Stimulated activated naive CD4-positive, alpha-beta T cell treated with Interleukin-2 at 50 U/mL for 16 hours (primary cell): Measurements from ENCODE around the gene LRRC55.

Experiments used
- DNase-seq: peaks from one replicate; lab custom pipeline; 2025; lab: John Stamatoyannopoulos, UW

Gene LRRC55

DNA sequence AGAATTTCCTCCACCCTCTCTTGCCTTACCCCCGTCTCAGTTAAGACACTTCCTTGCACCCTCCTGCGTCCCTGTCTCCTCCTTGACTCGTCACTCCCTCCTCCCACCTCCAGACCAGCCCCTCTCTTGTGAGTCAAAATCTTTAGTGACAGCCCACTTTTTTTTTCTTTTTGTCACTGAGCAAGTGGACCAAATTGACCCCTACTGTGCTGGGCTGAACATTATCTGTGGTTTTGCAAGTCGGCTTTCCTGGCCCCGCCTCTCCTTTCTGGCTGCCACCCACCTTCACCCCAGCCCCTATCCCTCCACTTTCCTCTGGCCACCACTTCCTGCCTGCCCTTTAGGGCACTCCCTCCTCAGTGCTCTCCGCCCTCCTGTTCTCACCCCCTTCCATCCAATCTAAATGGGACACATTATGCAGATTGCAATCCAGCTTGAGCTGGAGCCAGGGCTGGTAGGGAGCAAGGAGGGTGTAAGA is 55.5 kb downstream of the LRRC55 start, which contains the start of gene APLNR:
TSS of gene APLNR (minus strand) at position 47 of the 478 bp plus-strand sequence. CDS start 246 bp downstream, outside the sequence.
- no peak for DNase-seq

DNA sequence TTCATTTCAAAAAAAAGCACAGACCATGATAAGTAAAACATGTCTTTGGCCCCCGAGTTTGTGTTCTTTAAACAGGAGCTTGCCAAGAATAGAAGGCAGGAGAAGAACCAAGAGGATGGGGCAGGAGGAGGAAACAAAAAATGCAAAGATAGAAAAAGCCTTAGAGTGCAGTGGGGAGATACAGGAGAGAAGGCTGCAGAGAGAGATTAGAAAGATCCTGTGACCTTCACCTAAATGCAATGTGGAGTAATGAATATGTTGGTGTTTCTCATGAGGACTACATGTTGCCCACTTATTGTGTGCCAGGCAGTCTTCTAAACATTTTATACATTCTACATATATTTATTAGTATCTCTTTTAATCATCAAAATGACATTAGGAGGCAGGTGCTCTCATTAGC is 57.6 kb downstream of the LRRC55 start:
- DNase-seq, result no peak

DNA sequence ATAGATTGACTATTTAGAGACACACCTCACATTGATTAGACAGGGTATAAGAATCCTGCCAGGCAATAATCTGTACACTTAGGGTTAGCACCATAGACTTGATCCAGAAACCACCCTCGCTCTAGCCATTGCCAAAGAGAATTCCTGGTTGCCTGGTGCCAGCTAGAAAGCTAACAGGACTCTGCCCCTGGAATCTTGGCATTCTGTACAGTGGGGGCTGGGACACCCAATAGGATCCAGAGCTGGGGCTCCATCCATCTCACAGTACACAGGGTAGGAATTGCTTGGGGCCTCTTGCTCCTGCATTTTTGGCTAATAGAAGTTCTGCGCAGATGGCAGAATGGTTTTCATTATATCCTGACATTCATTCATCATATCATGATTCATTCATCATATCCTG is 58.3 kb downstream of the LRRC55 start:
- DNase-seq, result no peak

DNA sequence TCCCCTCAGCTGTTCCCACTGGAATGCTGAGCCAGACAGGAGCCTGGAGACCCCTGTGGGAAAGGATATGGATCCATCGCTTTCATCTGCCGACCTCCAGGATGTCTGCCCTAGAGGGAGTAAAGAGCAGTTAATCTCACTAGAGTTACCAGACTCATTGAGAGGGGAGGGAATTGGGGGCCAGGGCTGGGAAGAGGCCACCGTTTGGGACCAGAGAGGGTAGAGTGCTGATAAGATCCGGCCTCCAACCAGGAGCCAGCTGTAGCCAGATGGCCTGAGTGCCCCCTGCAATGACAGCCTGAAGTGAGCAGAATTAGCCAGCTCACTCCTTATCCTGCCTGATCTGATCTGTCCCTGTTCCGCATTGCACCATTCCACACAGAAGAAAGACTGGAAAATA is 59.0 kb downstream of the LRRC55 start:
- DNase-seq, result no peak
